Spinal cord (tissue), 10 donors: ENCODE results near the gene ZBTB44. TPM values are rescaled to one million over a fixed set of nuclear protein-coding genes. Genes with fewer than 3 reads are reported as not detected.
"Not testable (repeated sequence)": the region's sequence is repeated elsewhere in the genome, so short reads cannot be mapped to it uniquely, and the experiment has no call there.

Source experiments
- DNase-seq, 6 donors: peaks; one replicate each; pipeline versions ENCODE4 v3.0.0 to v3.0.0-alpha.2; 2013 to 2015; ENCODE audit warnings: low spot score in 6 of 6, low read depth in 4 of 6
- H3K27ac ChIP-seq: one replicate; pipeline ENCODE4 v1.5.1; 2013; ENCODE audit warnings: low read depth, low read length, control low read depth
- H3K27me3 ChIP-seq: one replicate; pipeline ENCODE4 v1.6.1; 2013; ENCODE audit warnings: low read length; ENCODE audit not compliant: control insufficient read depth, insufficient read depth
- H3K36me3 ChIP-seq: one replicate; pipeline ENCODE4 v1.6.1; 2013; ENCODE audit warnings: low read length; ENCODE audit not compliant: control insufficient read depth, insufficient read depth
- H3K4me1 ChIP-seq: one replicate; pipeline ENCODE4 v1.6.1; 2013; ENCODE audit warnings: low read length; ENCODE audit not compliant: control insufficient read depth, insufficient read depth
- H3K4me3 ChIP-seq: one replicate; pipeline ENCODE4 v1.5.1; 2013; ENCODE audit warnings: low read depth, low read length, control low read depth
- H3K9me3 ChIP-seq: one replicate; pipeline ENCODE4 v1.6.1; 2013; ENCODE audit warnings: low read length; ENCODE audit not compliant: control insufficient read depth, insufficient read depth
- WGBS: methylation state at CpG from one replicate; pipeline ENCODE4 v1.1.5; 2013; ENCODE audit warnings: missing lambda C conversion rate; ENCODE audit not compliant: insufficient coverage; 5-methylcytosine and 5-hydroxymethylcytosine counted together
- polyA plus RNA-seq, 2 donors: library from polyadenylated mRNA; unstranded; fragments of 120-200 nt; gene quantifications; one replicate each; pipeline ENCODE4 v1.2.1, GENCODE V29; 2013; ENCODE audit not compliant: insufficient read length in 2 of 2
- total RNA-seq, 2 donors: library from RNA; depleted of rRNA in 1 of 2; stranded (reverse); fragments of 120-200 nt in 1 of 2; fragments of >200 nt in 1 of 2; gene quantifications; one replicate each; pipeline versions ENCODE4 v1.2.3 to v1.2.4, GENCODE V29; 2013 to 2014
- donor health status: healthy.

ZBTB44 gene
- total and polyA plus RNA-seq, 4 donors, result 17.8 to 56.7 (median 29.0) TPM

GRCh38 chr11:130282111-130282510 is 32.6 kb downstream of the ZBTB44 start:
- Histone ChIP-seq H3K9me3 (peaks cover 9% of the 10 kb centered on the region), H3K4me1 (no peaks in the 10 kb centered on the region), H3K27me3 (no peaks in the 10 kb centered on the region), H3K36me3 (no peaks in the 10 kb centered on the region), H3K4me3 (no peak overlapping the region), H3K27ac (no peak overlapping the region)
- 70% methylated on average over 2 of the region's 2 CpGs for WGBS
- DNase-seq, result no peak

DNA sequence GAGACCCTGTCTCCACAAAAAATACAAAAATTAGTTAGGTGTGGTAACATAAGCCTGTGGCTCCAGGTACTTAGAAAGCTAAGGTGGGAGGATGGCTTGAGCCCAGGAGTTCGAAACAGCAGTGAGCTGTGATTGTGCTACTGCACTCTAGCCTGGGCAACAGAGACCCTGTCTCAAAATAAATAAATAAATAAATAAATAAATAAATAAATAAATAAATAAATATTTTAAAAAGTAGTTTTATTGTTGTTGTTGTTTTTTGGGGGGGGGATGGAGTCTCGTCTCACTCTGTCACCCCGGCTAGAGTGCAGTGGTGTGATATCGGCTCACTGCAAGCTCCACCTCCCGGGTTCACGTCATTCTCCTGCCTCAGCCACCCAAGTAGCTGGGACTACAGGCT is 33.4 kb downstream of the ZBTB44 start:
- not testable (repeated sequence) for H3K4me1 ChIP-seq, H3K27ac ChIP-seq, H3K27me3 ChIP-seq, DNase-seq, H3K4me3 ChIP-seq, H3K9me3 ChIP-seq, H3K36me3 ChIP-seq
- 100% methylated on average over 3 of the region's 6 CpGs for WGBS

GRCh38 chr11:130279989-130280388 is 34.7 kb downstream of the ZBTB44 start:
- no peak overlapping the region for H3K4me3 ChIP-seq
- no peaks in the 10 kb centered on the region for H3K4me1 ChIP-seq
- H3K27ac ChIP-seq, result no peak overlapping the region
- DNase-seq, result no peak
- no CpG with 5 or more reads among the region's 4 CpGs for WGBS
- H3K36me3 ChIP-seq, result no peaks in the 10 kb centered on the region
- peaks cover 9% of the 10 kb centered on the region for H3K9me3 ChIP-seq
- no peaks in the 10 kb centered on the region for H3K27me3 ChIP-seq

DNA sequence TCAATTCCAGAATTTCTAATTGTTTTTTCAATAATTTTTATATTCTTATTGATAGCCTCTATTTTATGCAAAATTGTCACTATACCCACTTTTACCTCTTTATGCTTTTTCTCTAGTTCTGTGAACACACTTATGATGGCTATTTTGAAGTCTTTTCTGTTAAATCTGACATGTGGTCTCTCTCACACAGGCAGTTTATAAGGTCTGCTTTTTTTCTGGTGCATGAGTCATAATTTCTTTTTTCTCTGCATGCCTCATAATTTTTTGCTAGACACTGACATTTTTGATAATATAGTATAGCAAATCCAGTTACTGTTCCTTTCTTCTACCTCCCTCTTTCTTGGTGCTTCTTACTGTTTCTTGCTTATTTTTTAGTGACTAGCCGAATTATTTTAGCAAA is 36.0 kb downstream of the ZBTB44 start:
- no peak for DNase-seq

GRCh38 chr11:130278151-130278550 is 36.6 kb downstream of the ZBTB44 start:
- Histone ChIP-seq H3K27ac (no peak overlapping the region), H3K4me3 (no peak overlapping the region), H3K4me1 (no peaks in the 10 kb centered on the region), H3K27me3 (no peaks in the 10 kb centered on the region), H3K36me3 (no peaks in the 10 kb centered on the region), H3K9me3 (peaks cover 9% of the 10 kb centered on the region)
- no peak for DNase-seq
- WGBS, result no CpG with 5 or more reads among the region's 3 CpGs

More for the DNA sequence above, 36.0 kb downstream of the ZBTB44 start:
- peaks cover 9% of the 10 kb centered on the region for H3K9me3 ChIP-seq
- WGBS, result 100% methylated on average over 1 of the region's 1 CpG
- no peak overlapping the region for H3K4me3 ChIP-seq
- no peaks in the 10 kb centered on the region for H3K4me1 ChIP-seq
- H3K27ac ChIP-seq, result no peak overlapping the region
- no peaks in the 10 kb centered on the region for H3K27me3 ChIP-seq
- no peaks in the 10 kb centered on the region for H3K36me3 ChIP-seq

DNA sequence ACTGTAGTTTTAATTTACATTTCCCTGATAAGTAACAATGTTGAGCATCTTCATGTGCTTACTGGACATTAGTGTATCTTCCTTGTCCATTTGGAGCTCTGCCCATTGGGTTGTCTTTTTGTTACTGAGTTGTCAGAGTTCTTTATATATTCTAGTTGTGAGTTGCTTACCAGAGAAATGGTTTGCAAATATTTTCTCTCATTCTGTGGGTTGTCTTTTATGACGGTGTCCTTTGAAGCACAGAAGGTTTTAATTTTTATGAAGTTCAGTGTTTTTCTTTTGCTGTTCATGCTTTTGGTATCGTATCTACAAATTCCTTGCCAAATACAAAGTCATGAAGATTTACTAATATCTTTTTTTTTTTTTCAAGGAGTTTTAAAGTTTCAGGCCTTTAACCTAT is 42.4 kb downstream of the ZBTB44 start:
- no peak overlapping the region for H3K27ac ChIP-seq
- no CpG with 5 or more reads among the region's 2 CpGs for WGBS

GRCh38 chr11:130269326-130269943 is 45.3 kb downstream of the ZBTB44 start:
- Histone ChIP-seq H3K4me1 (no peaks in the 10 kb centered on the region), H3K4me3 (no peak overlapping the region), H3K27me3 (no peaks in the 10 kb centered on the region), H3K9me3 (no peaks in the 10 kb centered on the region), H3K36me3 (peaks cover 3% of the 10 kb centered on the region), H3K27ac (no peak overlapping the region)
- WGBS, result no CpG with 5 or more reads among the region's 1 CpG
- no peak for DNase-seq

More for the DNA sequence above, 42.4 kb downstream of the ZBTB44 start:
- Histone ChIP-seq H3K4me3 (no peak overlapping the region), H3K27me3 (no peaks in the 10 kb centered on the region), H3K36me3 (peaks cover 3% of the 10 kb centered on the region), H3K9me3 (no peaks in the 10 kb centered on the region), H3K4me1 (no peaks in the 10 kb centered on the region)
- no peak for DNase-seq

DNA sequence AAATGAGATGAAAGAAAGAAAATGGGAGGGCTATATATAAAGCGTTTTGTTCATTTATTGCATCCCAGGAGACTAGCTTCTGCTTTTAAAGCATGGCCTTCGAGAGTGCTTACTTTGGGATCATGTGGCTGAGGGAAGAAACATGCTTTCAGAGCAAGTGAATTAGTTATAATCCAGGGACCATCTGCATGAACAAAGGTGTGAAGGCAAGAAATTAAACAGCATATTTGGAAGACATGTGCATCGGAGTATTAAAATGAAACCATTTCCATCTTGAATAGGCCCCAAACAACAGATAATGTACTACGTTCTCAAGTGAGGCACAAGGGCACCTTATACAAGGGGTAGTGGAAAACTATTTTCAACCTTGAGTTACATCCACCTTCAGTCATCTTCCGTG is 51.4 kb downstream of the ZBTB44 start:
- Histone ChIP-seq H3K4me1 (no peaks in the 10 kb centered on the region), H3K9me3 (no peaks in the 10 kb centered on the region), H3K27me3 (no peaks in the 10 kb centered on the region), H3K36me3 (no peaks in the 10 kb centered on the region), H3K4me3 (no peak overlapping the region), H3K27ac (no peak overlapping the region)
- WGBS, result 67% methylated on average over 1 of the region's 5 CpGs
- peak in 2 of 6 donors; percentile 6 to 65 for DNase-seq

DNA sequence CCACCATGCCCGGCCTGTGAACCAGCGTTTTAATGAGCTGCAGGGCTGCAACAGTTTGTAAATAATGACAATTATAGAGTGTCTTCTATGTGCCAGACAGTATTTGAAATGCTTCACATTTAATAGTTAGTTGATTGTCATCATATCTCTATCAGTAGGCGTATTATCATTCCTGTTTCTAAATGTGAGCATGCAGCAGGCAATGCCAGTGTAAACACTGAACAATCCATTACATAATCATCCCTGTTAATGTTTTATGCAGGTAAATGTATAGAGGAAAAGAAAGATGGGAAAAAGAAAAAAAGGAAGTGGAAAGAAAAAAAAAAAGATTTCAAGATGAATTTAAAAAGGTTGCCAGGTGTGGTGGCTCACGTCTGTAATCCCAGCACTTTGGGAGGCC is 52.3 kb downstream of the ZBTB44 start:
- H3K27me3 ChIP-seq, result no peaks in the 10 kb centered on the region
- H3K9me3 ChIP-seq, result peaks cover 2% of the 10 kb centered on the region
- H3K27ac ChIP-seq, result no peak overlapping the region
- H3K36me3 ChIP-seq, result no peaks in the 10 kb centered on the region
- DNase-seq, result no peak
- H3K4me3 ChIP-seq, result no peak overlapping the region
- 88% methylated on average over 1 of the region's 4 CpGs for WGBS
- no peaks in the 10 kb centered on the region for H3K4me1 ChIP-seq

GRCh38 chr11:130261571-130261970 is 53.1 kb downstream of the ZBTB44 start:
- peak in 1 of 6 donors; percentile 78 for DNase-seq
- Histone ChIP-seq H3K4me3 (no peak overlapping the region), H3K4me1 (no peaks in the 10 kb centered on the region), H3K9me3 (peaks cover 2% of the 10 kb centered on the region), H3K27ac (no peak overlapping the region), H3K27me3 (no peaks in the 10 kb centered on the region), H3K36me3 (no peaks in the 10 kb centered on the region)
- 97% methylated on average over 3 of the region's 5 CpGs for WGBS
